HepG2 (cell line): ENCODE measurements around the gene TMEM204. TPM values are rescaled to one million over a fixed set of nuclear protein-coding genes. Genes with fewer than 3 reads are reported as not detected.
A peak's percentile ranks its signal among the peaks of the same experiment; 100 is the strongest.

Source experiments
- ATAC-seq: fragments of 200-7000 bp; cut with Tn5 transposase; 3 replicates; pipeline ENCODE4 v1.9.1; 2020; ENCODE audit warnings: mild to moderate bottlenecking, moderate library complexity
- BruUV-seq: library from RNA; stranded (reverse); fragments of 400-500 nt; replicated peaks from 2 replicates; lab custom pipeline; 2021; lab: Mats Ljungman, UMichigan
- CTCF ChIA-PET: fragments of 300-600 bp; formaldehyde crosslinking; extraction: SDS; loops from one replicate; lab custom pipeline; 2021; ENCODE audit warnings: low total read pairs, inconsistent platforms, low intra/inter-chr PET ratio; lab: Yijun Ruan, JAX
- POLR2A ChIA-PET: fragments of 350-600 bp; sonication (Branson Sonifier 250); formaldehyde crosslinking; loops from one replicate; lab custom pipeline; 2020; ENCODE audit warnings: antibody characterized with exemption, inconsistent platforms; lab: Yijun Ruan, JAX
- DNase-seq: peaks from one replicate; pipeline ENCODE4 v3.0.0-alpha.2; 2015; ENCODE audit warnings: low spot score
- FAIRE-seq: peaks from 3 replicates; lab custom pipeline; 2011; peaks lifted over from hg19 to GRCh38; lab: Jason Lieb, UNC
- H2AFZ ChIP-seq: one replicate; pipeline ENCODE4 v1.6.1; 2011; ENCODE audit warnings: low read length, inconsistent platforms
- H3K27ac ChIP-seq: fragments of 300-600 bp; 3 replicates; pipeline ENCODE4 v1.8.0; 2011; ENCODE audit warnings: mixed run types, mild to moderate bottlenecking, mixed read lengths, low read length, inconsistent platforms; ENCODE audit not compliant: insufficient read depth; ENCODE audit errors: extremely low read length
- H3K27me3 ChIP-seq, 2 experiments: fragments of 200-600 bp in 1 of 2; 2 replicates in 1 of 2; 3 replicates in 1 of 2; pipeline versions ENCODE4 v1.6.0 to v1.8.0; 2011; ENCODE audit warnings: low read length in 2 of 2, mild to moderate bottlenecking in 2 of 2, moderate library complexity in 2 of 2, inconsistent platforms in 1 of 2; ENCODE audit not compliant: insufficient read depth in 2 of 2, control insufficient read depth in 1 of 2
- H3K36me3 ChIP-seq, 2 experiments: fragments of 200-600 bp in 1 of 2; replicated peaks in 1 of 2; 2 replicates in 1 of 2; 3 replicates in 1 of 2; pipeline versions ENCODE4 v1.5.1 to v1.8.0; 2011; ENCODE audit warnings: low read length in 2 of 2, inconsistent platforms in 1 of 2; ENCODE audit not compliant: insufficient read depth in 2 of 2, control insufficient read depth in 1 of 2
- H3K4me1 ChIP-seq: 2 replicates; pipeline ENCODE4 v1.5.1; 2012; ENCODE audit warnings: low read length, inconsistent platforms; ENCODE audit not compliant: insufficient read depth
- H3K4me2 ChIP-seq: 2 replicates; pipeline ENCODE4 v1.6.0; 2011; ENCODE audit warnings: low read depth, low read length, inconsistent platforms
- H3K4me3 ChIP-seq, 3 experiments: fragments of 200-600 bp in 1 of 3; sonication (generic), shearing (Covaris generic) in 1 of 3; replicated peaks in 1 of 3; 2 replicates each; pipeline ENCODE4 v1.5.1; 2011 to 2016; ENCODE audit warnings: low read length in 3 of 3, inconsistent platforms in 2 of 3, low read depth in 2 of 3, mild to moderate bottlenecking in 2 of 3, control low read depth in 1 of 3, mixed read lengths in 1 of 3; ENCODE audit not compliant: insufficient read depth in 1 of 3
- H3K79me2 ChIP-seq: one replicate; pipeline ENCODE4 v1.6.1; 2011; ENCODE audit warnings: low read length, inconsistent platforms; ENCODE audit not compliant: insufficient read depth
- H3K9ac ChIP-seq: 2 replicates; pipeline ENCODE4 v1.6.0; 2011; ENCODE audit warnings: mild to moderate bottlenecking, low read depth, low read length, inconsistent platforms; ENCODE audit not compliant: insufficient read depth
- H3K9me3 ChIP-seq: 2 replicates; pipeline ENCODE4 v1.5.1; 2012; ENCODE audit warnings: mild to moderate bottlenecking, low read length
- H4K20me1 ChIP-seq: 2 replicates; pipeline ENCODE4 v1.6.0; 2011; ENCODE audit warnings: inconsistent platforms, mild to moderate bottlenecking, low read length, moderate library complexity; ENCODE audit not compliant: insufficient read depth
- FOSL2 ChIP-seq: sonication (generic); formaldehyde crosslinking; IDR thresholded peaks from 2 replicates; pipeline ENCODE4 v1.4.0; 2020; ENCODE audit warnings: missing genetic modification reagents
- HNF4A ChIP-seq: sonication (generic); formaldehyde crosslinking; IDR thresholded peaks from 2 replicates; pipeline ENCODE4 v1.4.0; 2020; ENCODE audit warnings: missing genetic modification reagents
- RFXAP ChIP-seq: sonication (generic); formaldehyde crosslinking; IDR thresholded peaks from 2 replicates; pipeline ENCODE4 v1.4.0; 2020; ENCODE audit warnings: missing genetic modification reagents, borderline replicate concordance
- SIX1 ChIP-seq: sonication (generic); formaldehyde crosslinking; IDR thresholded peaks from 2 replicates; pipeline ENCODE4 v1.4.0; 2020; ENCODE audit warnings: missing genetic modification reagents, borderline replicate concordance
- SMARCE1 ChIP-seq: fragments of 450-650 bp; IDR thresholded peaks from 2 replicates; pipeline ENCODE4 v1.6.1; 2017; ENCODE audit warnings: borderline replicate concordance
- TEAD2 ChIP-seq: sonication (generic); formaldehyde crosslinking; IDR thresholded peaks from 2 replicates; pipeline ENCODE4 v1.9.0; 2021; ENCODE audit warnings: missing genetic modification reagents
- YY1 ChIP-seq: IDR thresholded peaks from 2 replicates; pipeline ENCODE4 v1.6.1; 2011; ENCODE audit warnings: low read length, low read depth, moderate library complexity, mild to moderate bottlenecking; ENCODE audit not compliant: insufficient read depth, insufficient replicate concordance
- ZNF446 ChIP-seq: sonication (generic); formaldehyde crosslinking; IDR thresholded peaks from 2 replicates; pipeline ENCODE4 v1.5.0; 2020; ENCODE audit warnings: mild to moderate bottlenecking, missing genetic modification reagents
- ZNF501 ChIP-seq: sonication (generic); formaldehyde crosslinking; IDR thresholded peaks from 2 replicates; pipeline ENCODE4 v1.5.1; 2020; ENCODE audit warnings: mild to moderate bottlenecking, moderate library complexity, missing genetic modification reagents
- ZNF720 ChIP-seq: sonication (generic); formaldehyde crosslinking; IDR thresholded peaks from 2 replicates; pipeline ENCODE4 v1.4.0; 2020; ENCODE audit warnings: missing genetic modification reagents
- WGBS: methylation state at CpG from one replicate; pipeline ENCODE4 v1.1.6; 2017; ENCODE audit warnings: low lambda C conversion rate; 5-methylcytosine and 5-hydroxymethylcytosine counted together
- in situ Hi-C: cut with HindIII; loops from 2 replicates; pipeline ENCODE4 v1.10.0; 2017; ENCODE audit warnings: low pct_unique_long_range_greater_than_20kb; ENCODE audit not compliant: extremely low pct_ligation_motif_present
- intact Hi-C: fragments of 100-400 bp; cut with micrococcal nuclease; formaldehyde crosslinking; loops from one replicate; pipeline ENCODE4 v1.10.0; 2022; ENCODE audit not compliant: unreplicated experiment
- polyA plus RNA-seq, 8 experiments: library from polyadenylated mRNA; depleted of rRNA in 3 of 8; stranded (reverse) in 7 of 8; unstranded in 1 of 8; fragments of >200 nt; fragmentation: Illumina TruSeq in 4 of 8; extraction: Trizol in 4 of 8; gene quantifications; 2 replicates each; pipeline versions ENCODE4 v1.2.1 to v1.2.3, GENCODE V29; 2011 to 2016; ENCODE audit warnings: low read depth in 4 of 8, missing spikeins in 1 of 8, mixed read lengths in 1 of 8; ENCODE audit not compliant: insufficient read depth in 1 of 8
- total RNA-seq, 5 experiments: library from RNA; depleted of rRNA; stranded (reverse); fragments of >200 nt; fragmentation: Illumina TruSeq; extraction: Trizol; gene quantifications; 2 replicates each; pipeline ENCODE4 v1.2.3, GENCODE V29; 2016; ENCODE audit warnings: low read depth in 1 of 5
- TF ChIP-seq, protein P1 (sequence below): sonication (generic); formaldehyde crosslinking; IDR thresholded peaks from 2 replicates; pipeline ENCODE4 v1.4.0; 2020; ENCODE audit warnings: mild to moderate bottlenecking, missing genetic modification reagents
- TF ChIP-seq, protein P2 (sequence below): sonication (generic); formaldehyde crosslinking; IDR thresholded peaks from 2 replicates; pipeline ENCODE4 v1.4.0; 2020; ENCODE audit warnings: missing genetic modification reagents, mild to moderate bottlenecking, borderline replicate concordance
- TF ChIP-seq, protein P3 (sequence below): sonication (generic); formaldehyde crosslinking; IDR thresholded peaks from 2 replicates; pipeline ENCODE4 v1.4.0; 2020; ENCODE audit warnings: missing genetic modification reagents, borderline replicate concordance

Gene TMEM204
- total and polyA plus RNA-seq, 2 of the 13 experiments (the other 11 are each of a cell fraction or from before 2014, with no cell fraction given): not detected

DNA sequence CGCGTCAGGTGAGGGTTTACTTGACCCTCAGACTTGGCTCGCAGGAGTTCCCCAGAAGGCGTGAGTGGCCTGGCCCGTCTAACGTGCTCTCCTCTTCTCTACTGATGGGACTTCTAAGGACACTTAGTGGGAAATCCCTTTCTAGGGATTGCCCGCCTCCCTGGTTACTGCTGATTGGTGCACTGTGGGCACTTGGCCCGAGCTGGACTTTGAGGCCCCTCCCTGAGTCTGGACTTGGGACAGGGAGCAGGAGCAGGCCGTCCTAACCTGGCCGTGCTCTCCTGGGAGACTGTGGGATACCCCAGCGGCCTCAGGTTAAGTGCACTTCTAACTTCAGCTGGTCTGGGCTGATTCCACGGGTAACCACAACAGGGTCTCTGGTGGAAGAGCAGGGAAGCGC is 63.7 kb downstream of the TMEM204 start:
- CTCF ChIA-PET: no interaction called here
- peaks cover 4 to 11% of the 10 kb centered on the region in 2 experiments; a peak in 2 of 5 replicates for H3K36me3 ChIP-seq
- intact Hi-C loops: no loop called here
- no peak for FAIRE-seq
- H3K27me3 ChIP-seq: no peaks in the 10 kb centered on the region; a peak in 1 of 5 replicates
- peak; percentile 83 for ATAC-seq
- H3K9me3 ChIP-seq: no peaks in the 10 kb centered on the region
- POLR2A ChIA-PET: no interaction called here
- no peak overlapping the region for H3K9ac ChIP-seq
- H3K4me1 ChIP-seq: peaks cover 23% of the 10 kb centered on the region
- no peaks in the 10 kb centered on the region for H3K79me2 ChIP-seq
- in situ Hi-C loops: no loop called here
- H4K20me1 ChIP-seq: no peaks in the 10 kb centered on the region
- no TSS peak for BruUV-seq
- no peak overlapping the region for H3K27ac ChIP-seq
- H3K4me2 ChIP-seq: no peak overlapping the region
- H2AFZ ChIP-seq: no peak overlapping the region
- no peak overlapping the region for H3K4me3 ChIP-seq
- DNase-seq: no peak
- WGBS: 65% methylated on average over 8 of the region's 13 CpGs
- TF ChIP-seq HNF4A (0 out of 2 replicates have a peak, but pooled peaks have one; percentile 9), SMARCE1 (no peak), RFXAP (no peak), YY1 (no peak)

DNA sequence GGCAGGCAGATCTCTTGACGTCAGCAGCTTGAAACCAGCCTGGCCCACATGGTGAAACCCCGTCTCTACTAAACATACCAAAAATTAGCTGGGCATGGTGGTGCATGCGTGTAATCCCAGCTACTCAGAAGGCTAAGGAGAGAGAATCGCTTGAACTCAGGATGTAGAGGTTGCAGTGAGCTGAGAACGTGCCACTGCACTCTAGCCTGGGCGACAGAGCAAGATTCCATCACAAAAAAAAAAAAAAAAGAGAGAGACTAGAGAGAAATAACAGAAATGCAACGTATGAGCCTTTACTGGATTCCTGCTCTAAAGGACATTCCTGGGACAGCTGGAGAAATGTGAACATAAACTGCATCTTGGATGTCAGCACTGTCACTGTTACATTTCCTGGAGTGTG is 67.6 kb downstream of the TMEM204 start:
- POLR2A ChIA-PET: interaction anchor here (0.8 kb wide), 1 partner anchor 10 kb away, joined by 3 read pairs; no protein-coding TSS in a partner anchor
- TF ChIP-seq FOSL2 (CRISPR knock-in tag) (no peak), ZNF720 (no peak), ZNF446 (CRISPR knock-in tag) (no peak), SIX1 (CRISPR knock-in tag) (no peak), TEAD2 (no peak), ZNF501 (no peak)
- TF ChIP-seq, protein P1, sequence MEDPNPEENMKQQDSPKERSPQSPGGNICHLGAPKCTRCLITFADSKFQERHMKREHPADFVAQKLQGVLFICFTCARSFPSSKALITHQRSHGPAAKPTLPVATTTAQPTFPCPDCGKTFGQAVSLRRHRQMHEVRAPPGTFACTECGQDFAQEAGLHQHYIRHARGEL: no peak
- TF ChIP-seq, protein P2, sequence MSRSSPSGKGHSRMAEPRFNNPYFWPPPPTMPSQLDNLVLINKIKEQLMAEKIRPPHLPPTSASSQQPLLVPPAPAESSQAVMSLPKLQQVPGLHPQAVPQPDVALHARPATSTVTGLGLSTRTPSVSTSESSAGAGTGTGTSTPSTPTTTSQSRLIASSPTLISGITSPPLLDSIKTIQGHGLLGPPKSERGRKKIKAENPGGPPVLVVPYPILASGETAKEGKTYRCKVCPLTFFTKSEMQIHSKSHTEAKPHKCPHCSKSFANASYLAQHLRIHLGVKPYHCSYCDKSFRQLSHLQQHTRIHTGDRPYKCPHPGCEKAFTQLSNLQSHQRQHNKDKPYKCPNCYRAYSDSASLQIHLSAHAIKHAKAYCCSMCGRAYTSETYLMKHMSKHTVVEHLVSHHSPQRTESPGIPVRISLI (CRISPR knock-in tag): no peak
- TF ChIP-seq, protein P3, sequence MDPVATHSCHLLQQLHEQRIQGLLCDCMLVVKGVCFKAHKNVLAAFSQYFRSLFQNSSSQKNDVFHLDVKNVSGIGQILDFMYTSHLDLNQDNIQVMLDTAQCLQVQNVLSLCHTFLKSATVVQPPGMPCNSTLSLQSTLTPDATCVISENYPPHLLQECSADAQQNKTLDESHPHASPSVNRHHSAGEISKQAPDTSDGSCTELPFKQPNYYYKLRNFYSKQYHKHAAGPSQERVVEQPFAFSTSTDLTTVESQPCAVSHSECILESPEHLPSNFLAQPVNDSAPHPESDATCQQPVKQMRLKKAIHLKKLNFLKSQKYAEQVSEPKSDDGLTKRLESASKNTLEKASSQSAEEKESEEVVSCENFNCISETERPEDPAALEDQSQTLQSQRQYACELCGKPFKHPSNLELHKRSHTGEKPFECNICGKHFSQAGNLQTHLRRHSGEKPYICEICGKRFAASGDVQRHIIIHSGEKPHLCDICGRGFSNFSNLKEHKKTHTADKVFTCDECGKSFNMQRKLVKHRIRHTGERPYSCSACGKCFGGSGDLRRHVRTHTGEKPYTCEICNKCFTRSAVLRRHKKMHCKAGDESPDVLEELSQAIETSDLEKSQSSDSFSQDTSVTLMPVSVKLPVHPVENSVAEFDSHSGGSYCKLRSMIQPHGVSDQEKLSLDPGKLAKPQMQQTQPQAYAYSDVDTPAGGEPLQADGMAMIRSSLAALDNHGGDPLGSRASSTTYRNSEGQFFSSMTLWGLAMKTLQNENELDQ: no peak

More for the DNA sequence above, 67.6 kb downstream of the TMEM204 start:
- ATAC-seq (no peak), DNase-seq (no peak), FAIRE-seq (no peak)
- Histone ChIP-seq H3K4me2 (no peak overlapping the region), H3K9me3 (no peaks in the 10 kb centered on the region), H3K9ac (no peak overlapping the region), H3K27ac (no peak overlapping the region), H3K27me3 (no peaks in the 10 kb centered on the region; a peak in 1 of 5 replicates), H3K79me2 (no peaks in the 10 kb centered on the region), H4K20me1 (no peaks in the 10 kb centered on the region), H3K4me3 (no peak overlapping the region), H3K36me3 (peaks cover 2 to 11% of the 10 kb centered on the region in 2 experiments; a peak in 3 of 5 replicates), H2AFZ (no peak overlapping the region), H3K4me1 (peaks cover 30% of the 10 kb centered on the region)
- BruUV-seq: no TSS peak
- WGBS: 90% methylated on average over 6 of the region's 7 CpGs
- CTCF ChIA-PET: no interaction called here
- intact Hi-C loops: no loop called here
- in situ Hi-C loops: no loop called here
